ENCODE data around the gene CRIM1.

DNA sequence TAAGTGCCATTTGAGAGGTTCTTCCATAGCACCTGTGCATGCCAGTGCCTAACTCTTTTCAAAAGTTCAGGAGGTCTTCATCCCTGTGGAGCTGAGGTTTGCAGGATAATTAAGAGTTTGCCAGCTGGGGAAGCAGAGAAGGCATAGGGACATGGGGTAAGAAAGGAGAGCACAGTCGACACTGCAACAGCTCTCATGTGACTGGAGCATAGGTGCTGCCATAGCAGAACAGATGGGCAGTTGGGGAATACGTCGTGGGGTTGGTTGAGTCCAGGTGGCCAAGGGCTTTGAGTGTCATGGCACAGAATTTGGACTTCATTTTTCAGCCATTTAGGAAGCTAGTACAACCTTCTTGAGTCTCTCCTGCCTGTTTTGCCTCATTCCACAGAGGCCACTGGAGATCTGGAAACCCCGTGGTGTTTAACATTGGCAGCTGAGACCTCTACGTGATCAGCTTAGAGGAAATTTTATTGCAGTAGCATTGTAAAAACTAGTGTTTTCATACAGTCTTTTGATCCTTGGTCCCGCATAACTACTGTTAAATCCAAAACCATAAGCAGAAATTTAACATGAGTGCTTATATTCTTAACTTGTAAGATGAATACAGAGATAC is 65.1 kb downstream of the CRIM1 start:
- TF ChIP-seq TOX (CRISPR knock-in tag; IDR thresholded peaks at IDR 0.05; ENCODE audit: borderline replicate concordance) (no peak), ZFP3 (CRISPR knock-in tag; IDR thresholded peaks at IDR 0.05) (no peak), ISL1 (CRISPR knock-in tag; IDR thresholded peaks at IDR 0.05) (no peak), RARB (CRISPR knock-in tag; IDR thresholded peaks at IDR 0.05) (no peak), ARNTL (CRISPR knock-in tag; IDR thresholded peaks at IDR 0.05; ENCODE audit: borderline replicate concordance, low read depth) (no peak), CSDC2 (CRISPR knock-in tag; IDR thresholded peaks at IDR 0.05) (no peak), OSR1 (CRISPR knock-in tag; IDR thresholded peaks at IDR 0.05) (no peak)
- TF ChIP-seq, protein P1, sequence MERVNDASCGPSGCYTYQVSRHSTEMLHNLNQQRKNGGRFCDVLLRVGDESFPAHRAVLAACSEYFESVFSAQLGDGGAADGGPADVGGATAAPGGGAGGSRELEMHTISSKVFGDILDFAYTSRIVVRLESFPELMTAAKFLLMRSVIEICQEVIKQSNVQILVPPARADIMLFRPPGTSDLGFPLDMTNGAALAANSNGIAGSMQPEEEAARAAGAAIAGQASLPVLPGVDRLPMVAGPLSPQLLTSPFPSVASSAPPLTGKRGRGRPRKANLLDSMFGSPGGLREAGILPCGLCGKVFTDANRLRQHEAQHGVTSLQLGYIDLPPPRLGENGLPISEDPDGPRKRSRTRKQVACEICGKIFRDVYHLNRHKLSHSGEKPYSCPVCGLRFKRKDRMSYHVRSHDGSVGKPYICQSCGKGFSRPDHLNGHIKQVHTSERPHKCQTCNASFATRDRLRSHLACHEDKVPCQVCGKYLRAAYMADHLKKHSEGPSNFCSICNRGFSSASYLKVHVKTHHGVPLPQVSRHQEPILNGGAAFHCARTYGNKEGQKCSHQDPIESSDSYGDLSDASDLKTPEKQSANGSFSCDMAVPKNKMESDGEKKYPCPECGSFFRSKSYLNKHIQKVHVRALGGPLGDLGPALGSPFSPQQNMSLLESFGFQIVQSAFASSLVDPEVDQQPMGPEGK (CRISPR knock-in tag; IDR thresholded peaks at IDR 0.05; ENCODE audit: borderline replicate concordance): no peak
- TF ChIP-seq, protein P2, sequence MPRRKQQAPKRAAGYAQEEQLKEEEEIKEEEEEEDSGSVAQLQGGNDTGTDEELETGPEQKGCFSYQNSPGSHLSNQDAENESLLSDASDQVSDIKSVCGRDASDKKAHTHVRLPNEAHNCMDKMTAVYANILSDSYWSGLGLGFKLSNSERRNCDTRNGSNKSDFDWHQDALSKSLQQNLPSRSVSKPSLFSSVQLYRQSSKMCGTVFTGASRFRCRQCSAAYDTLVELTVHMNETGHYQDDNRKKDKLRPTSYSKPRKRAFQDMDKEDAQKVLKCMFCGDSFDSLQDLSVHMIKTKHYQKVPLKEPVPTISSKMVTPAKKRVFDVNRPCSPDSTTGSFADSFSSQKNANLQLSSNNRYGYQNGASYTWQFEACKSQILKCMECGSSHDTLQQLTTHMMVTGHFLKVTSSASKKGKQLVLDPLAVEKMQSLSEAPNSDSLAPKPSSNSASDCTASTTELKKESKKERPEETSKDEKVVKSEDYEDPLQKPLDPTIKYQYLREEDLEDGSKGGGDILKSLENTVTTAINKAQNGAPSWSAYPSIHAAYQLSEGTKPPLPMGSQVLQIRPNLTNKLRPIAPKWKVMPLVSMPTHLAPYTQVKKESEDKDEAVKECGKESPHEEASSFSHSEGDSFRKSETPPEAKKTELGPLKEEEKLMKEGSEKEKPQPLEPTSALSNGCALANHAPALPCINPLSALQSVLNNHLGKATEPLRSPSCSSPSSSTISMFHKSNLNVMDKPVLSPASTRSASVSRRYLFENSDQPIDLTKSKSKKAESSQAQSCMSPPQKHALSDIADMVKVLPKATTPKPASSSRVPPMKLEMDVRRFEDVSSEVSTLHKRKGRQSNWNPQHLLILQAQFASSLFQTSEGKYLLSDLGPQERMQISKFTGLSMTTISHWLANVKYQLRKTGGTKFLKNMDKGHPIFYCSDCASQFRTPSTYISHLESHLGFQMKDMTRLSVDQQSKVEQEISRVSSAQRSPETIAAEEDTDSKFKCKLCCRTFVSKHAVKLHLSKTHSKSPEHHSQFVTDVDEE (CRISPR knock-in tag; IDR thresholded peaks at IDR 0.05): no peak
- TF ChIP-seq, protein P3, sequence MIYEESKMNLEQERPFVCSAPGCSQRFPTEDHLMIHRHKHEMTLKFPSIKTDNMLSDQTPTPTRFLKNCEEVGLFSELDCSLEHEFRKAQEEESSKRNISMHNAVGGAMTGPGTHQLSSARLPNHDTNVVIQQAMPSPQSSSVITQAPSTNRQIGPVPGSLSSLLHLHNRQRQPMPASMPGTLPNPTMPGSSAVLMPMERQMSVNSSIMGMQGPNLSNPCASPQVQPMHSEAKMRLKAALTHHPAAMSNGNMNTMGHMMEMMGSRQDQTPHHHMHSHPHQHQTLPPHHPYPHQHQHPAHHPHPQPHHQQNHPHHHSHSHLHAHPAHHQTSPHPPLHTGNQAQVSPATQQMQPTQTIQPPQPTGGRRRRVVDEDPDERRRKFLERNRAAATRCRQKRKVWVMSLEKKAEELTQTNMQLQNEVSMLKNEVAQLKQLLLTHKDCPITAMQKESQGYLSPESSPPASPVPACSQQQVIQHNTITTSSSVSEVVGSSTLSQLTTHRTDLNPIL (CRISPR knock-in tag; IDR thresholded peaks at IDR 0.05; ENCODE audit: low read depth): no peak
- TF ChIP-seq, protein P4, sequence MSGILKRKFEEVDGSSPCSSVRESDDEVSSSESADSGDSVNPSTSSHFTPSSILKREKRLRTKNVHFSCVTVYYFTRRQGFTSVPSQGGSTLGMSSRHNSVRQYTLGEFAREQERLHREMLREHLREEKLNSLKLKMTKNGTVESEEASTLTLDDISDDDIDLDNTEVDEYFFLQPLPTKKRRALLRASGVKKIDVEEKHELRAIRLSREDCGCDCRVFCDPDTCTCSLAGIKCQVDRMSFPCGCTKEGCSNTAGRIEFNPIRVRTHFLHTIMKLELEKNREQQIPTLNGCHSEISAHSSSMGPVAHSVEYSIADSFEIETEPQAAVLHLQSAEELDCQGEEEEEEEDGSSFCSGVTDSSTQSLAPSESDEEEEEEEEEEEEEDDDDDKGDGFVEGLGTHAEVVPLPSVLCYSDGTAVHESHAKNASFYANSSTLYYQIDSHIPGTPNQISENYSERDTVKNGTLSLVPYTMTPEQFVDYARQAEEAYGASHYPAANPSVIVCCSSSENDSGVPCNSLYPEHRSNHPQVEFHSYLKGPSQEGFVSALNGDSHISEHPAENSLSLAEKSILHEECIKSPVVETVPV (CRISPR knock-in tag; IDR thresholded peaks at IDR 0.05): no peak
